Stimulated activated effector memory CD8-positive, alpha-beta T cell treated with anti-CD3 and anti-CD28 coated beads, Interleukin-12 subunit alpha, Interleukin-12 subunit beta, amount 100 ng/mL, for 72 hours (primary cell): ENCODE results near the gene DSTN.

ENCODE experiments used
- ATAC-seq: fragments of 150-1000 bp; cut with Tn5 transposase; 2 replicates; pipeline ENCODE4 v1.10.0; 2021
- DNase-seq, 2 donors: peaks; one replicate each; pipeline ENCODE4 v3.0.0; 2021 to 2022; ENCODE audit warnings: low spot score in 2 of 2
- H3K27ac Mint-ChIP-seq: one replicate; pipeline ENCODE4 v1.8.0; 2022; ENCODE audit warnings: mild to moderate bottlenecking, mixed read lengths
- H3K36me3 Mint-ChIP-seq: one replicate; pipeline ENCODE4 v1.8.0; 2022; ENCODE audit warnings: mild to moderate bottlenecking, mixed read lengths
- H3K4me1 Mint-ChIP-seq: one replicate; pipeline ENCODE4 v1.8.0; 2022; ENCODE audit warnings: mixed read lengths
- H3K4me3 Mint-ChIP-seq: one replicate; pipeline ENCODE4 v1.8.0; 2022; ENCODE audit warnings: mild to moderate bottlenecking, mixed read lengths
- H3K9me3 Mint-ChIP-seq: one replicate; pipeline ENCODE4 v1.8.0; 2022; ENCODE audit warnings: mixed read lengths

Gene DSTN

DNA sequence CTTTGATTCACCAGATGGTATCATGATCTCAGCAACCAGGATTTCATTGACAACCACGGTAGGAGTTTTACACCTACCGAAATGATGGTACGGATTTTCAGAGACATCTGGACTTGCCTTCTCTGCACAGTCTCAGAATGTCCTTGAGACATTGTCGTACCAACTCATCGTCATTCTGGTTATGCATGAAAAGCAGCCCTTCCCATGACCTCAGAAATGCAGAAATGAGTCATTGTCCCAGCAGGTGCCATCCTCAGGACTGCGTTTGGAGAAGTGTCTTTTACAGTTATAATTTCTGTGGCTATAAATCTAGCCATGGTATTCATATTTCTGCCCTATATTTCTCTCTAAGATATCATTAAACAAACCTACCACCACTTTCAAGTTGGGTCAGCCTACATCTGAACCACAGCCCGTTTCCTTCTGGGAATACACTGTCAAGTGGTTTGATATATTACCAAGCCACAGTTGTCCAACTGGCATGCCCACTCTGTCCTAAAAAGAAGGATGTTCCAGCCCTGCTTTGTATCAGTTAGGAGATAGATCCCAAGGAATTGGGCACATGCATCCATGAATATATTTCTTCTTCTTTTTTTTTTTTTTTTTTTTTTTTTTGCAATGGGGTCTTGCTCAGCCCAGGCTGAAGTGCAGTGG is 31.2 kb upstream of the DSTN start:
- Mint-ChIP-seq H3K36me3 (peaks cover 5% of the 10 kb centered on the region), H3K4me1 (peaks cover 25% of the 10 kb centered on the region), H3K9me3 (no peaks in the 10 kb centered on the region), H3K27ac (no peak overlapping the region), H3K4me3 (no peak overlapping the region)
- ATAC-seq (peak; percentile 93), DNase-seq (peak in 1 of 2 donors; percentile 56)

DNA sequence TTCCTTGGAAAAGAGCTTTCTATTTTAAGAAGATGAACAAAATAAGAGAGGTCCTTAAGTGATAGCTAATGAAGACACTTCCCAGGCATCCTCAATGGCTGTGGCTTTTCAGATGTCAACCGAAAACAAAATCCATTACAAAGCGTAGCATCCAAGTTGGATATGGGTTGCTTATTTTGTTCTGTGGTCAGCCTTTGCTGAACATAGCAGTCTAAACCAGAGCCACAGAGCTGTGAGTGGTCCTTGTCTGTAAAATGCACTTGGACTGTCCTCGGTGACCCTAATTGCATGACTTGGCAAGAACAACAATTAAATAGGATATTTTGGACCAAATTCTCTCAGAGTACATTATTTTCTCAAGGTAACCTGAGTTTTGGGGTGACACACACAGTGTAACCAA is 28.3 kb upstream of the DSTN start:
- ATAC-seq (no peak), DNase-seq (no peak)
- Mint-ChIP-seq H3K9me3 (no peaks in the 10 kb centered on the region), H3K4me3 (no peak overlapping the region), H3K36me3 (peaks cover 5% of the 10 kb centered on the region), H3K4me1 (peaks cover 19% of the 10 kb centered on the region), H3K27ac (no peak overlapping the region)

DNA sequence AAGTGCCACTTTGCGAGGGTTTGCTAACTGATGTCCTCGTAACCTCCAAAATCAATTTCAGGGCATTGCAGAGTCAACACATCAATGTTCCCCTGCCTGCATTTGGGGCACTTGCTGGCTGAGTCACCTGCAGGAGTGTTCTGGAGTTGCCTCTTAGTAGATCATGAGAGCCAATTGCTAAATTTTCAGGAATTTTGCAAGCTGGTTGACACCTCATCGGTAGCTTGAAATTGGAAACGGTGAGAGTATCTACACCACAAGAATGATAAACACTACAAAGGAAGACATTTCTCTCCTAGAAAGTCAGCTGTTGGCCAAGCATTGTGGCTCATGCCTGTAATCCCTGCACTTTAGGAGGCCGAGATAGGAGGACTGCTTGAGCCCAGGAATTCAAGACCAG is 27.9 kb upstream of the DSTN start:
- DNase-seq (no peak), ATAC-seq (no peak)
- Mint-ChIP-seq H3K4me3 (no peak overlapping the region), H3K9me3 (no peaks in the 10 kb centered on the region), H3K27ac (no peak overlapping the region), H3K36me3 (peaks cover 5% of the 10 kb centered on the region), H3K4me1 (peaks cover 15% of the 10 kb centered on the region)

DNA sequence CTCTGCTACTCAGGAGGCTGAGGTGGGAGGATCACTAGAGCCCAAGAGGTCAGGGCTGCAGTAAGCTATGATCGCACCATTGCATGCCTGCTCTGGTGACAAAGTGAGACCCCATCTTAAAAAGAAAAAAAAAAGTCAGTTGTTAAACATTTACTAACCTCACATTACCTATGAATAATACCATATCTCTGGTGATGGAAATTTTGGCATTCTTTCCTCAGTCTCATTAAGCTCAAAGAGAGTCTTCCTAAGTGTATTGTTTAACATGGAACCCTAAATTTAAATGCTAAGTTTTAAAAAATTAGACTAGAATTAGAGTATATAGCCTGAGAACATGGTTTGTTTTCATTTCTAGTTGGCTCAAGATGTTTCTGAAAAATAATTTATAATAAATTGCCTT is 27.4 kb upstream of the DSTN start:
- Mint-ChIP-seq H3K9me3 (no peaks in the 10 kb centered on the region), H3K4me1 (peaks cover 12% of the 10 kb centered on the region), H3K36me3 (peaks cover 5% of the 10 kb centered on the region), H3K4me3 (no peak overlapping the region), H3K27ac (no peak overlapping the region)
- ATAC-seq (no peak), DNase-seq (no peak)

DNA sequence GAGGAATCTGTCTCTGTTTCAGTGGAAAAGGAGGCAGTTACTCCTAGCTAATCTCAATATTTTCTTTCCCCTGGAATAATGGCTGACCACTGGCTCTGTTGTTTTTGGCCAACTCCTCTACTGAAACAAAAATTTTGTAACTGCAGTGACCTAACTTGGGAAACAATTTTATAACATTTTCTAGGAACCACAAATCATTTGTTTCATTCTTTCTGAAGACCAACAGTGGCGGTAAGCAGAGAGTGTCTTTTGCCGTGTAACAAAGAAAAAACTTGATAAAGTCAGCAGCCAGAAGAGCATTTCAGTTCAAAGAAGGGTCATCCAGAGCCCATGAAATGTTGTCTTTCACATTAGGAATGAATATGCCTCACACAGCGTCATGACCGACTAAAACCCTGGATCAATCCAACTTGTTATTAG is 26.9 kb upstream of the DSTN start:
- DNase-seq = no peak
- H3K4me1 Mint-ChIP-seq = peaks cover 8% of the 10 kb centered on the region
- H3K27ac Mint-ChIP-seq = no peak overlapping the region
- H3K36me3 Mint-ChIP-seq = peaks cover 5% of the 10 kb centered on the region
- ATAC-seq = no peak
- no peak overlapping the region for H3K4me3 Mint-ChIP-seq
- no peaks in the 10 kb centered on the region for H3K9me3 Mint-ChIP-seq

DNA sequence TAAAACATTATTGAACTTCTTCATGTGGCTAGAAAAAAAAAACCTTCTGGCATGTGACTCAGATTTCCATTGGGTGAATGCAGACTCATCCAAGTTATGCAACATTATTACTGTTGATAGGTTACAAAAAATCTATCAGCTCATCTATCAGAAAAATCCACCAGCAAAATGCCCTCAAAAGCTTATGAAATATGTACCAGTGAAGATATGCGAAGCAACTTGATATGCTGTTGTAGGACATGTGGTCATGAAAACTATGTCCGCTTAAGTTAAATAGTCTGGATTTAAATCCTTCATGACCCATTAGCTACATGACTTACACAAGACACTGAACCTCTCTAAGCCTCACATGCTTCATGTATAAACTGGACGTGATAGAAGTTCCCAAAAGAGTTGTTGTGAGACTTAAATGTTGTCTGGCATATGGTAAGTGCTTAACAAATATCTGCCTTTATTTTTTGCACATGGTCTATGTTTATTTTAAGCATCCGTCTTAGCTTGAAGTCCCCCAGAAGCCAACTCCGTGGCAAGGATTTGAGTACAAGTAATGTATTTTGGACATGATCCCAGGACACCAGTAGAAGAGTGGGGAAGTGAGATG is 26.2 kb upstream of the DSTN start:
- no peak for DNase-seq
- H3K4me3 Mint-ChIP-seq = no peak overlapping the region
- ATAC-seq = no peak
- H3K36me3 Mint-ChIP-seq = peaks cover 5% of the 10 kb centered on the region
- H3K27ac Mint-ChIP-seq = no peak overlapping the region
- H3K9me3 Mint-ChIP-seq = no peaks in the 10 kb centered on the region
- H3K4me1 Mint-ChIP-seq = peaks cover 2% of the 10 kb centered on the region

DNA sequence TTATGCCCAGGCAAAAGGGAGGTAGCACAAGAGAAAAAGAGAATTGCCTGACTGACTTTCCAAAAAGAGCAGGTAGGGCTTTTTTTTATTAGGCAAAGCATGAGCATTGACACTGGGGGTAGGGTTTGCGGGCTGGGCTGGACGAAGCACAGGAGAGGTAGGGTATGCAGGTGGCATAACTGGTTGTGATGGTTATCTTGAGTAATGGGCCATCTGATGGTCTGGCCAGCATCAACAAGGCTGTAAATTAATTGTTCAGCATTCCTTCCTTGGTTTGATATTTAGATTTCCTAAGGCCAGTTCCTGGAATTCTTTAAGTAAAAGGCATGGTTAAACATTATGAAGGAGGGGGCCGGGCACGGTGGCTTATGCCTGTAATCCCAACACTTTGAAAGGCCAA is 24.7 kb upstream of the DSTN start:
- Mint-ChIP-seq H3K4me1 (no peaks in the 10 kb centered on the region), H3K36me3 (peaks cover 5% of the 10 kb centered on the region), H3K9me3 (no peaks in the 10 kb centered on the region), H3K4me3 (no peak overlapping the region), H3K27ac (no peak overlapping the region)
- DNase-seq (no peak), ATAC-seq (no peak)

DNA sequence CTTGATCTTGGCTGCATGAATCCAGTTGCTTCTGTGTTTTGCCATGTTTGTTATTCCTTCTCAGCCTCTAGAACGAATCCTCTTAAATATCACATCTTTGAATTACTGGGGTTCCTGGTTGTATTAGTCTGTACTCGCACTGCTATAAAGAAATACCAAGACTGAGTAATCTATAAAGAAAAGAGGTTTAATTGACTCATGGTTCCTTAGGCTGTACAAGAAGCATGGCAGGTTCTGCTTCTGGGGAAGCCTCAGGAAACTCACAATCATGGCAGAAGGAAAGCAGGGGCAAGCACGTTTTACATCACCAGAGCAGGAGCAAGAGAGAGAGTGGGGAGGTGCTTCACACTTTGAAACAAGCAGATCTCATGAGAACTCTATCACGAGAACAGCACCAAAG is 20.7 kb upstream of the DSTN start:
- no peaks in the 10 kb centered on the region for H3K4me1 Mint-ChIP-seq
- ATAC-seq (no peak), DNase-seq (no peak)
- no peak overlapping the region for H3K27ac Mint-ChIP-seq
- no peak overlapping the region for H3K4me3 Mint-ChIP-seq
- H3K36me3 Mint-ChIP-seq = no peaks in the 10 kb centered on the region
- H3K9me3 Mint-ChIP-seq = no peaks in the 10 kb centered on the region

DNA sequence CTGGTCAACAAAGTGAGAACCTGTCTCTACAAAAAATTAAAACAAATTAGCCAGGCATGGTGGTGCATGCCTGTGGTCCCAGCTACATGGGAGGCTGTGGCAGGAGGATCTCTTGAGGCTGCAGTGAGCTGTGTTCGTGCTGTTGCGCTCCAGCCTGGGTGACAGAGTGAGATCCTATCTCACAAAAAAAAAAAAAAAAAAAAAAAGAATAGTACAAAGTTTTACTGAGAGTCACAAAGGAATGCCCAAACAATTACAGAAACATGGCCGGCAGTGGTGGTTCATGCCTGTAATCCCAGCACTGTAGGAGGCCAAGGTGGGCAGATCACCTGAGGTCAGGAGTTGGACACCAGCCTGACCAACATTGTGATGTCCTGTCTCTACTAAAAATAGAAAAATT is 14.8 kb upstream of the DSTN start:
- Mint-ChIP-seq H3K27ac (no peak overlapping the region), H3K36me3 (no peaks in the 10 kb centered on the region), H3K4me3 (no peak overlapping the region), H3K4me1 (peaks cover 13% of the 10 kb centered on the region), H3K9me3 (no peaks in the 10 kb centered on the region)
- DNase-seq (no peak), ATAC-seq (no peak)

DNA sequence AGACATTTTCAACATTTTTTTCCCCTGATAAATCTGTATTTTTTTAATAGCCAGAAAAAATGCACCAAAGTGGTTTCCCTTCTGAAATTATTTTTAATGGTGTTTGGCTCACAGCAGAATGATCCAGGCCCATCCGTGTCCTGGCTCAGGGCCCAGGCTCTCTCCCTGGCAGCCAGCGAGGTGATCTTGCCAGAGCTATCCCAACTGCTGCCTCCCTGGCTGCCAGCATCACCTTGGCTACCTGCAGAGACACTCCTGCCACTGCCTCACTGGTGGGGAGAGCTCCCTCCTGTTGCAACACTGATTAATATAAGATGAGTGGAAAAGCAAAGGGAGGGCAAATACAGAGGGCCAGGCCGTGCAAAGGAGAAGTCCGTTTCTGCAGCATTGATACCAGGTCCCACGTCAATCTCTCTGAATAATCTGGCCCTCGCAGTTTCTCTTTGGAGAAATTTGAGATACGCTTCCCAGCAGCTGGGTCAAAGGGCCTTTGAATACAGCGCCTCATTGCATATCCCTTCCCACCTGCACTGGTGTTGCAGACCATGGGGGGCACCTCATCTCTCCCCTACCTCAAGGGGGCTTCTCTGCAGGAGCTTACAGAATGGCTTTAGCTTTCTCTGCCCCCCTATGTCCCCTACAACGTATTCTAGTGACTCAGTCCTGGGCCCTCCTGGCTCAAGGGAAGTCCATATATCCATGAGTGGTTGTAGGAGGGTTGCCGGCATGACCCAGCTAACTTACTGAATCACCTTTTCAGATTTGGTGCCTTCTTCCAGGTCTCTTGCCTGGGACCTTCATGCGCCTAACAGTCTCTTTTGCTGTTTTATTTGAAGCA is 12.8 kb upstream of the DSTN start:
- Mint-ChIP-seq H3K4me3 (no peak overlapping the region), H3K4me1 (peaks cover 25% of the 10 kb centered on the region), H3K9me3 (no peaks in the 10 kb centered on the region), H3K27ac (no peak overlapping the region), H3K36me3 (no peaks in the 10 kb centered on the region)
- ATAC-seq (no peak), DNase-seq (no peak)

DNA sequence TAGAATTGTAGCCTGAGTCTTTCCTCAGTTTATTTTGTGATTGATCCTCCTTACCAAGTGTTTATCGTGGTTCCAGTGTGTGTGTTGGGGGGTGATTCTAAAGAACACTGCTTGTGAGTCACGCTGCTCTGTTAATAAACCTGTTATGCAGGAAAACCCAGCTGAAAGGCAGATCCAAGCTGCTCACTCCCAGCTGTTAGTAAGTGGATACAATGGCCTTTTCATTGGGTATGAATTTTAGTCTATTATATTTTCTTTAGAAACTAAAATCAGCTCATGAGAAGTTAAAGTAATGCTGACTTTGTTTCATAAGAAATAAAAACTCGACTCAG is 12.2 kb upstream of the DSTN start:
- Mint-ChIP-seq H3K27ac (peak overlapping the region; percentile 85), H3K36me3 (no peaks in the 10 kb centered on the region), H3K4me1 (peaks cover 25% of the 10 kb centered on the region), H3K9me3 (no peaks in the 10 kb centered on the region), H3K4me3 (no peak overlapping the region)
- no peak for ATAC-seq
- no peak for DNase-seq

DNA sequence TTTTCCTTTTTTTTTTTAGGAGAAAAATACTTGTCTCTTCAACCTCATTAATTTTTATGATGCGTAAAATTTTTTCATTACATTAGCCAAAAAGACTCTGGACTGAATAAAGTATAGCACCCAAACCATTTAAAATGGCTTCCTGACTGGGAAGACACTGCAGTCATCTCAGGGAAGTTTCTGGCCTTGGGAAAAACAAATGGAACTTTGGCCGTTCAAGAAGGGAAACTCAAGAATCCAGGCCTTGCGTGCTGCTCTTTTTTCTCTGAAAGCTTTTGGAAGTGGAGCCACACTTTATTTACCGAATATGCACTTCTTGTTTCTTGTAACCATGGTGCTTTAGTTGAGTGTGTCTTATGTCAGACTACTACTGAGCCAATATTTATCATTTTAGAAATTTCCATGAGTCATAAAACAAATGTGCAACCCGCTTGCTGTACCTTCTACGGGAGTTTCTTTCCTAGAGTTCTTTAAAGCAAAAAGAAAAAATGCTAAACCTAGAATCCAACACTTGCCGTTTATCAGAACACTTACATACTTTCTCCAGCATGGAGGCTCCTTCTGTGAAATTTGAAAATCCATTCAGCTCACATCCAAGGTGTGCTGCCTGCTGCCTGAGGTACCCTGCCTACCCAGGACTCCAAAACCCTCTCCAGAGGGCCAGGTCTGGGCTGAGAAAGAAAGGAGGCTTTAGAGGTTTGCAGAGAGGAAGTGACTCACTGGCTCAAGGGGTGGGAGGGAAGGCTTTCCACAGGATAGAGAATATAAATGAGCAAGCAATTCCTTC is 11.5 kb upstream of the DSTN start:
- Mint-ChIP-seq H3K9me3 (no peaks in the 10 kb centered on the region), H3K4me3 (peak overlapping the region; percentile 23), H3K36me3 (no peaks in the 10 kb centered on the region), H3K27ac (peak overlapping the region; percentile 85), H3K4me1 (peaks cover 25% of the 10 kb centered on the region)
- peak; percentile 83 for ATAC-seq
- DNase-seq = no peak

DNA sequence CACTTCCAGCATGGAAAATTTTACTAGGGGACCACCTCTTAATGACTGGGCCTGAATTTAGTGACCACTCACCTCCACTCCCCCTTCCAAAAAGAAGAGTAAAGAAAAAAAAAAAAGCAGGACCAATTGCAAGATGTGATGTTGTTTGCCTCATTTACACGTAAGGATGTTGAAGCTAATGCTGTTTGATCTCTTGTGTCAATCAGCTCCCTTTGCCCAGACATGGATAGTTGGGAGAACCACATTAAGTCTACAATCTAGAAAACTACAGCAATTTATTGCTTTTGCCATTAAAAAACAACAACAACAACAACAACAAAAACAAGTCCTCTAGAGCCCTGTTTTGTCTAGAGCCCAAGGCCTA is 11.0 kb upstream of the DSTN start:
- Mint-ChIP-seq H3K4me3 (peak overlapping the region; percentile 23), H3K4me1 (peaks cover 25% of the 10 kb centered on the region), H3K27ac (peak overlapping the region; percentile 85), H3K36me3 (no peaks in the 10 kb centered on the region), H3K9me3 (no peaks in the 10 kb centered on the region)
- no peak for ATAC-seq
- no peak for DNase-seq

DNA sequence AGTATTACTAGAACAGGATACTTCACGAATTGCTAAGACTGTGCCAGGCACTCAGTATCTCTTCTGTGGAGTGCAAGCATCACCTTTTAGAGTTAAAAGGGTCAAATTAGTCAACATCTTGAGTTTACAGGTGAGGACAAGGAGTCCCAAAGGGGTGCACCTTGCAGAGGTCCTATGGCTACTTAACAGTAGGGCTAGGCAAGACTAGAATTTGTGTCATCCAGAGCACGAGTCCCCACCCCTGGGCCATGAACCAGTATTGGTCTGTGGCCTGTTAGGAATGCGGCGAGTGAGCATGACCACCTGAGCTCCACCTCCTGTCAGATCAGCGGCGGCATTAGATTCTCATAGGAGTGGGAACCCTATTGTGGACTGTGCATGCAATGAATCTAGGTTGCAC is 10.5 kb upstream of the DSTN start:
- Mint-ChIP-seq H3K9me3 (no peaks in the 10 kb centered on the region), H3K36me3 (no peaks in the 10 kb centered on the region), H3K27ac (no peak overlapping the region), H3K4me3 (no peak overlapping the region), H3K4me1 (peaks cover 25% of the 10 kb centered on the region)
- DNase-seq (no peak), ATAC-seq (no peak)

DNA sequence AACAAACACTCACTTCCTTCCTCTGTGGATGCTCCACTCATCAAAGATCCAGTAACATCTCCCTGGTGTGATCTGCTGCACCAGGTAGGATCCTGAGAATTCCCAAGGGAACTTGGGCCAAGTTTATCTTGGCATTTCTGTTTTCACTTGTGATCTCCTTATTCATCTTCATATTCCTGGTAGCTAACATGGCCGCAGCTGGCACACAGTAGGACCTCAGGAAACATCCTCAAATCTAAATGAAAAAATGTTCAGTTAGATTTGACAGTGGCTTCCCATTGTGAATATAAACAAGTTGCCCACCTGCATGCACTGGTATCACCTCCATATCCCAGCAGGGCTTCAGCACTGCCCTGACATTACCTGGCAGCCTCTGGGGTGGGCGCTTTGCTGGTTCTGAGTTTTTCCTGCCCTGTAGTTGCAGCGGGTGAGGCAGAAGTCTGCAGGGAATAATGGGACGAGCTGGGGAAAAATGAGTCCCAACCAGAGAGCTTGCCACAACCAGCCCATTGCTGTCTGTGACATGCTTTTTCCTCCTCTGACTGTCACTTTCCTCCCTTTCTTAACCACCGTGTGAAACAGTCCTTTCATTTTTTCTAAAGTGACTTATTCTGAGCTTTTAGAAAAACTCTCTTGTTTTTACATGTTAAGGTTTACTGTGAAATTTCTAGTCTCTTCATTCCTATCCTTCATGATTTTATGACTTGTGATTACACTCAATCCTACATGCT is 9.4 kb upstream of the DSTN start:
- Mint-ChIP-seq H3K4me1 (peaks cover 25% of the 10 kb centered on the region), H3K27ac (peak overlapping the region; percentile 77), H3K9me3 (no peaks in the 10 kb centered on the region), H3K4me3 (peak overlapping the region; percentile 4), H3K36me3 (no peaks in the 10 kb centered on the region)
- no peak for DNase-seq
- peak; percentile 83 for ATAC-seq
